GM18868 (cell line): ENCODE measurements around the gene NKD2.

ENCODE experiments used
- ATAC-seq: cut with Tn5 transposase; IDR thresholded peaks from one replicate; pipeline ENCODE4 v1.9.1; 2021; ENCODE audit warnings: mild to moderate bottlenecking, moderate library complexity; ENCODE audit not compliant: unreplicated experiment

The NKD2 gene

DNA sequence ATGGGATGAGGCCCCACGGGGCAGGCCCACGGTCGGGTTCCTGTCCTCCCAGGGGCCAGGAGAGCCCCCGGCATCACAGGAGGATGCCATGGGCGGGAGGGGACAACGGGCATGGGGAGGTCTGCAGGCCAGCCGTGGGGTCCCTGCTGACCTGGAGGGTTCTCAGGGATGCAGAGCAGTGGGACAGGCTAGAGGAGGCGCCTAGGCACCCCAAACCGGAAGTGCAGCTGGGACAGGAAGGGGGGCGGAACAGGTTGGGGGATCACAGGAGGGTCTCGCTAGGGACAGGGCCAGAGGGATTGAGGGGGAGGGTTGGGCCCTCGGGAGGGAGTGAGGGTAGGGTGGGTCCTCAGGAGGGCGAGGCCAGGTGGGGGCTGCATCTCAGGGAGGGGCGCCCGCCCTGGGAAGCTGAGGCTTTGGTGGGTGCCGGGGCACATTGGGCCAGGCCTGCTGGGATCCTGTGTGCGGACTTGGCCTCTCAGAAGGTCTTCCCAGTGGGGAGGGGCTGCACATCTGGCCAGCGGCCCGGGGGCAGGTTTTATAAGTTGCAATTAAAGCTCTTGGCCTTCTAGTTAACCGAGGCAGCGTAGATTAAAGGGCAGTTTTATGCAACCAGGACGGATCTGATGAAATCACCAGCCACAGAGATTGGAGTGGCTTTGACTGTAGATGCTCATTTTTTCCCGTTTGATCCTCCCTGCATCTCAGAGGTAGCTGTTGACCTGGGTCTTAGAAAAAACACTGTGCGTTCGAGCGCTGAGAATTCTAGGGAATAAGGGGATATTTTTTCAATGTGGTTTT lies 20.1 kb downstream of the NKD2 start:
- no peak for ATAC-seq

DNA sequence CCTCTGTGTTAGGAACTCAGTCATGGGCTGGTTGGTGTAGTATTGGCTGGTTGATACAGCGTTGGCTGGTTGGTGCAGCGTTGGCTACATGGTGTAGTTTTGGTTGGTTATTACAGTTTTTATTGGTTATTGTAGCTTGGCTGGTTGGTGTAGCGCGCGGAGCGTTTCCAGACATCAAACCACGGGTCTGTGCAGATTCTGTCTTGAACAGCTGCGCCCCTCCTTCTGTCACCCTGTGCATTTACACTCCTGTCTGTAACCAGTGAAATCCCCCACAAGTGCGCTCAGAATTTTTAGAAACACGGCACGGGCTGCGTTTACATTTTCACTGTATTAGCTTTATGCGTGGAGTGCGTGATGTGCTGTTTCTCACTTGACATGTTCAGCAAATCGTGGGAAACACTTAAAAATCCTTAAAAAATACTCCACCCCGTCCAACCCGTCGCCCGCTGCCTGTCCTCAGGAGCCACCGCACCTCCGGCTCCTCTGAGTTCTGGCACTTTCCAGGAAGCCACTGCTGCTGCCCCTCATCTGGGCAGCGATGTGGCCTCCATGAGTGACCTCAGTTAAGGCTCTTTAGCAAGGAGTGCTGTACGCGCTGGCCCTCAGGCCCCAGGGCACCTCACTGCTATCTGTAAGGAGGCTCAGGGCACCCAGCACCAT lies 20.8 kb downstream of the NKD2 start:
- no peak for ATAC-seq

- no peak for ATAC-seq
Observed at GRCh38 chr5:1029945-1030625, 21.5 kb downstream of the NKD2 start.

GRCh38 chr5:1030801-1031271 lies 22.2 kb downstream of the NKD2 start:
- ATAC-seq = no peak

- no peak for ATAC-seq
Observed at GRCh38 chr5:1031306-1031959, 22.8 kb downstream of the NKD2 start.

- no peak for ATAC-seq
Observed at GRCh38 chr5:1032011-1032410, 23.4 kb downstream of the NKD2 start.

- ATAC-seq = no peak
Observed at GRCh38 chr5:1032551-1033027, 24.0 kb downstream of the NKD2 start.

DNA sequence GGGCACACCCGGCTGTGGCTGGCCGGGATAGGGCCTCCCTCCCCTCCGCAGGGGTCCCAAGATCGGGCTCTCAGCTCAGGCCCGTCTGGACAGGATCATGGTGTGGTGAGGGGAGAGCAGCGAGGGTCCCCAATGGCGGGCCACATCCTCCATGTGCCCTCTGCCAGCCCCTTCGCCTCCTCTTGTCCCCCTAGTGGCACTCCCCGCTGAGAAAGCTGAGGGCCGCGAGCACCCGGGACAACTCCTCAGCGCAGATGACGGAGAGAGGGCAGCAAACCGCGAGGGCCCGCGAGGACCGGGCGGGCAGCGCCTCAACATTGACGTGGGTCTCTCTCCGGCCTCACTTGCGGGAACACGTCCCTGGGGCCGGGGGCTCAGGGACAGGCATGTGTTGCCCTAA lies 24.6 kb downstream of the NKD2 start:
- no peak for ATAC-seq

GRCh38 chr5:1033606-1034420 lies 25.2 kb downstream of the NKD2 start:
- no peak for ATAC-seq

DNA sequence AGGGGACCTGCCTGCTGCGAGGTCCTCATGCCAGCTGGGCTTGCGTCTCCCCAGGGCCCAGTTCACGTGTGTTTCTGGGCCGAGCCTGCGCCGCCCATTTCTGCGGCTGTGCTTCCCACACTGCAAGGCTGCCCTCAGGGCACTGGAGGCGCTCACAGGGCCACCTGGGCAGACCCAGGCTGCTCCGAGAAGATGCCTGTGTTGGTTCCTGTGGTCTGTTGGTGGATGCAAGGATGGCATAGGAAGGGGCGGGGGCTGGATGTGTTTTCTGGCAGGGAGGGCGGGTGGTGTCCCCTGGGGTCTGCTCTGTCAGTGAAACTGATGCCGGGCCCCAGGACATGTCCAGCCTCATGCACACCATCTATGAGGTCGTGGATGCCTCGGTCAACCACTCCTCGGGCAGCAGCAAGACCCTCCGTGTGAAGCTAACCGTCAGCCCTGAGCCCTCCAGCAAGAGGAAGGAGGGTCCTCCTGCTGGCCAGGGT lies 25.9 kb downstream of the NKD2 start:
- no peak for ATAC-seq

GRCh38 chr5:1034986-1035385 lies 26.4 kb downstream of the NKD2 start:
- no peak for ATAC-seq

DNA sequence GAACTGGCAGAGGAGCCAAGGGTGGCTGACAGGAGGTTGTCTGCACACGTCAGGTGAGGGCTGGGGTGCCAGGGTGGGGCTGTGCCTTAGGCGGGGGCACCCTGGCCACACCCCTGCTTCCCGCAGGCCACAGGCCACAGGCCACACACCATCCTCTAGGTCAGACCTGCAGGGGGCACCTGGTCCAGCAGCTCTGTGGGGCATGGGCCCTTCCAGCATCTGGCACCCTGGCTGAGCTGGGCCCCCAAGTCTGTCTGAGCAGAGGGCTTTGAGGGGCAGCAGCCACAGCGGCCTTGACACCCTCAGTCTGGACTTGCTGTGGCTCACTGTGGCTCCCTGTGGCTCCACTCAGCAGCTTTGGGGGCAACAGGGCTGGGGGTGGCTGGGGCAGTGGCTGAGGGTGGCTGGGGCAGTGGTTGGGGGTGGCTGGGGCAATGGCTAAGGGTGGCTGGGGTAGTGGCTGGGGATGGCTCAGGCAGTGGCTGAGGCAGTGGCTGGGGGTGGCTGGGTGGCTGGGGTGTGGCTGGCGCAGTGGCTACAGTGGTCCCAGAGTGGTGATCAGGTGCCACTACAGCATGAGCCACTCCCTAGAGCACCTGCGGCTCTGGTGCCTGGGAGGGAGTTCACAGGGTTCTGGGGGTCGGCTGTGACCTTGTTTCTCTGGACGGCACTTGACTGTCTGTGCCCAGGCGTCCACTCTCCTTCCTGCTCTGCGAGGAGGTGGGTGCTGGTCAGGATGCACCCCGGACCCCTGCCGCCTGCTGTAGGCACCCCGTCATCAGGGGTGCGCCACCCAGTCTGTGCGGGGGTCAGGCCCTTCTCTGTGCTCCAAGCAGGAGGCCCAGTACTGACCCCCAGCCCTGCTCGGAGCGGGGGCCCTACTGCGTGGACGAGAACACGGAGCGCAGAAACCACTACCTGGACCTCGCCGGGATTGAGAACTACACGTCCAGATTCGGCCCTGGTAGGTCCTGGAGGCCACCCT lies 27.1 kb downstream of the NKD2 start:
- ATAC-seq = no peak

GRCh38 chr5:1036504-1037122 lies 28.0 kb downstream of the NKD2 start:
- ATAC-seq = no peak

- ATAC-seq = no peak
Observed at GRCh38 chr5:1037123-1037670, 28.6 kb downstream of the NKD2 start.

GRCh38 chr5:1037671-1038416 lies 29.2 kb downstream of the NKD2 start:
- no peak for ATAC-seq

DNA sequence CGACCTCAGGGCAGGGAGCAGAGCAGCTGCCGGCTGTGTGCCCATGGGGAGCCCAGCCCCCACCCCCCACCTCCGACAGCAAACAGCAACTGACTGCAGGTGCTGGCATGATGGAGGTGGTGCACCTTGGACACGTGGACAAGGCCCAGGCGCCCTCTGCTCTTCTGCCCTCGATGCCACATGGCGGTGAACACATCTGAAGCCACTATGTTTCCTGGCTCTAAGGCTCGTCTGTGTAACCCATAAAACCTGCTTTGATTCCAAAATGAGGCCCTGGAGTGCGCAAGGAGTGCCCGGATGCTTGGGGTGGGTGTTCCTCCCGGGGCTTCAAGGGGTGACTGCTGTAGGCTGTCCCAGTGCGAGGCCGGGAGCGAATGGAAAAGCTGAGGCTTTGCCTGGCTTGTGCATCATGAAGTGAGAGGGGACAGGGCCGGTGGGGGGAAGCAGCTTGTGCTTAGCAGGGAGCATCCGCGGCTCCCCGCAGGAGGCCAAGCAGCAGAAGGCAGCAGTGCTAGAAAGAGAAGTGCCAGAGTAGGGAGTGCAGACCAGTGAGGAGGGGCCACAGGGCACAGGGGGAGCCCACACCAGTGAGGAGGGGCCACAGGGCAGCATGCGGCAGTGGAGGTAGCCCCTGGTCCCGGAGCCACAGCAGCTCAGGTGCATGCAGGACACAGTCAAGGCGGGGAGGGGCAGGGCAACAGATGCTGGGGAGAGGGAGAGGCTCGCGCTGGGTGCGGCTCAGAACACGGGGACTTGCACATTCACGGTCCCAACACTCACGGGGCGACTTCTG lies 30.0 kb downstream of the NKD2 start:
- ATAC-seq = no peak

DNA sequence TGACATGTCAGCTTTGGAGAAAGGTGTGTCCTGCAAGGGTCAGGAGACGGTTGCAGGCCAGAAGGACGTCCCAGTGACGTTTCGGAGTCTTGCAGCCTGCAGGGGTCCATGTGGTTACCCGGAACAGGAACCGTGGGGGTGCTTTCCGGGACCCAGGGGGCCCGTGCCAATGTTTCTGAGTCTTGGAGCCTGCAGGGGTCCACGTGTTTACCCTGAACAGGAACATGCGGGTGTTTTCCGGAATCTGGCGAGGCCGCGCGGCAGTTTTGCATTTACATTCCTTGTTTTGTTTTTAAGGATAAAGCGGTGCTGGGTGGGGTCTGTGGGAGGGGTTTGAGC lies 30.6 kb downstream of the NKD2 start:
- no peak for ATAC-seq
